Superior temporal gyrus (tissue), 1 donor: ENCODE results near the gene CYTIP.
"Not testable (repeated sequence)": the region's sequence is repeated elsewhere in the genome, so short reads cannot be mapped to it uniquely, and the experiment has no call there.

Source experiments
- DNase-seq: peaks from one replicate; pipeline ENCODE4 v3.0.0-alpha.2; 2016; ENCODE audit errors: extremely low spot score

The CYTIP gene

DNA sequence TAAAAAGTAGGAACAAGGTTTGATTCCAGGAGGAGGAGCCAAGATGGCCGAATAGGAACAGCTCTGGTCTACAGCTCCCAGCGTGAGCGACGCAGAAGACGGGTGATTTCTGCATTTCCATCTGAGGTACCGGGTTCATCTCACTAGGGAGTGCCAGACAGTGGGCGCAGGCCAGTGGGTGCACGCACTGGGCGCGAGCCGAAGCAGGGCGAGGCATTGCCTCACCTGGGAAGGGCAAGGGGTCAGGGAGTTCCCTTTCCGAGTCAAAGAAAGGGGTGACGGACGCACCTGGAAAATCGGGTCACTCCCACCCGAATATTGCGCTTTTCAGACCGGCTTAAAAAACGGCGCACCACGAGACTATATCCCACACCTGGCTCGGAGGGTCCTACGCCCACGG lies 75.4 kb downstream of the CYTIP start:
- not testable (repeated sequence) for DNase-seq

DNA sequence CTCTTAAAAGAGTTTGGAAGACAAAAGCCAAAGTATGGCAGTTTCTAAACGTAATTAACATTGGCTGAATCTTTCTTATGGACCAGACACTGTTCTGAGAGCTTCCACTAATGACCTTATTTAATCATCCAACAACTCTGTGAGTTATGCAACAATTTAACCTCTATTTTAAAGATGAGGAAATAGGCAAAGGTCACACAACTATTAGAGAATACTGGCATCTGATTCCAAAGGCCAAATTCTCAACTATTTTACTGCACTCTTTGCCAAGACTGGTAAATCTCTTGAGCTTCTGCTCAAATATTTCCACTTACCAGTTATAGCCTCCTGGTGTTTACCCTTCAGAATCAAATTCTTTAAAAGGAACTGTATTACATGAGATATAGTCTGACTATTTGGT lies 76.2 kb downstream of the CYTIP start:
- no peak for DNase-seq
